ENCODE data around the gene SLC22A23. TPM values are rescaled to one million over a fixed set of nuclear protein-coding genes. Genes with fewer than 3 reads are reported as not detected.
A peak's percentile ranks its signal among the peaks of the same experiment; 100 is the strongest.

Gene SLC22A23
- 1 to 10 TPM; 1.3 to 1.4 TPM for total RNA-seq

- H3K9me3 Mint-ChIP-seq, result no peaks in the 10 kb centered on the region
- H3K27ac Mint-ChIP-seq, result no peak within 1 kb of the TSS
- H3K4me1 Mint-ChIP-seq (ENCODE audit: low read depth), result peaks cover 9% of the 10 kb centered on the region
- intact Hi-C loops (cut with micrococcal nuclease), result loop anchor here (1.0 to 10.0 kb wide), 8 partner anchors 140 to 680 kb away; partner anchors contain the start of genes NQO2 and RIPK1
- peak within 1 kb of the TSS; percentile 74 for H3K4me3 Mint-ChIP-seq
- peak; percentile 76 for DNase-seq
- no peaks in the 10 kb centered on the region for H3K36me3 Mint-ChIP-seq (ENCODE audit: low read depth)
- CTCF ChIA-PET, result interaction anchor here (1.4 kb wide), 1 partner anchor 8 kb away, joined by 7 read pairs; no protein-coding TSS in a partner anchor
- H3K27me3 Mint-ChIP-seq (ENCODE audit: low read depth), result peaks cover 8% of the 10 kb centered on the region
These were observed at the start of gene SLC22A23 for GRCh38 chr6:3456898-3457709. SLC22A23 (minus strand) TSS chr6:3457050; CDS start chr6:3456559, 491 bp downstream.

GRCh38 chr6:3506200-3506599 lies 49.4 kb upstream of the SLC22A23 start:
- Mint-ChIP-seq H3K27ac (no peak overlapping the region), H3K27me3 (ENCODE audit: low read depth) (no peaks in the 10 kb centered on the region), H3K9me3 (no peaks in the 10 kb centered on the region), H3K36me3 (ENCODE audit: low read depth) (no peaks in the 10 kb centered on the region), H3K4me3 (no peak overlapping the region), H3K4me1 (ENCODE audit: low read depth) (no peaks in the 10 kb centered on the region)
- intact Hi-C loops (cut with micrococcal nuclease), result no loop called here
- CTCF ChIA-PET, result interaction anchor here (2.3 kb wide), 1 partner anchor 95 kb away, joined by 9 read pairs; no protein-coding TSS in a partner anchor
- DNase-seq, result no peak

- H3K36me3 Mint-ChIP-seq (ENCODE audit: low read depth), result no peaks in the 10 kb centered on the region
- H3K4me3 Mint-ChIP-seq, result no peak overlapping the region
- no peaks in the 10 kb centered on the region for H3K27me3 Mint-ChIP-seq (ENCODE audit: low read depth)
- DNase-seq, result no peak
- H3K27ac Mint-ChIP-seq, result no peak overlapping the region
- no peaks in the 10 kb centered on the region for H3K9me3 Mint-ChIP-seq
- intact Hi-C loops (cut with micrococcal nuclease), result no loop called here
- no peaks in the 10 kb centered on the region for H3K4me1 Mint-ChIP-seq (ENCODE audit: low read depth)
- CTCF ChIA-PET, result interaction anchor here (2.3 kb wide), 1 partner anchor 94 kb away, joined by 9 read pairs; no protein-coding TSS in a partner anchor
These were observed 48.3 kb upstream of the SLC22A23 start for GRCh38 chr6:3504938-3505805.

GRCh38 chr6:3504354-3504753 lies 47.5 kb upstream of the SLC22A23 start:
- no peak overlapping the region for H3K27ac Mint-ChIP-seq
- H3K36me3 Mint-ChIP-seq (ENCODE audit: low read depth), result no peaks in the 10 kb centered on the region
- intact Hi-C loops (cut with micrococcal nuclease), result no loop called here
- no peak overlapping the region for H3K4me3 Mint-ChIP-seq
- no peaks in the 10 kb centered on the region for H3K27me3 Mint-ChIP-seq (ENCODE audit: low read depth)
- CTCF ChIA-PET, result interaction anchor here (0.7 to 2.3 kb wide), 2 partner anchors 93 to 256 kb away, joined by 4 to 9 read pairs; no protein-coding TSS in a partner anchor
- no peaks in the 10 kb centered on the region for H3K9me3 Mint-ChIP-seq
- H3K4me1 Mint-ChIP-seq (ENCODE audit: low read depth), result no peaks in the 10 kb centered on the region
- no peak for DNase-seq

- intact Hi-C loops (cut with micrococcal nuclease), result no loop called here
- Mint-ChIP-seq H3K9me3 (no peaks in the 10 kb centered on the region), H3K36me3 (ENCODE audit: low read depth) (no peaks in the 10 kb centered on the region), H3K4me3 (no peak overlapping the region), H3K4me1 (ENCODE audit: low read depth) (no peaks in the 10 kb centered on the region), H3K27ac (no peak overlapping the region), H3K27me3 (ENCODE audit: low read depth) (no peaks in the 10 kb centered on the region)
- CTCF ChIA-PET, result no interaction called here
- DNase-seq, result no peak
These were observed 45.1 kb upstream of the SLC22A23 start for GRCh38 chr6:3501826-3502500.

- Mint-ChIP-seq H3K9me3 (no peaks in the 10 kb centered on the region), H3K4me3 (no peak overlapping the region), H3K36me3 (ENCODE audit: low read depth) (no peaks in the 10 kb centered on the region), H3K27ac (no peak overlapping the region), H3K4me1 (ENCODE audit: low read depth) (no peaks in the 10 kb centered on the region), H3K27me3 (ENCODE audit: low read depth) (peaks cover 2% of the 10 kb centered on the region)
- intact Hi-C loops (cut with micrococcal nuclease), result no loop called here
- DNase-seq, result no peak
- CTCF ChIA-PET, result no interaction called here
These were observed 43.6 kb upstream of the SLC22A23 start for GRCh38 chr6:3500262-3501014.

GRCh38 chr6:3499603-3500002 lies 42.8 kb upstream of the SLC22A23 start:
- H3K9me3 Mint-ChIP-seq, result no peaks in the 10 kb centered on the region
- no peak for DNase-seq
- intact Hi-C loops (cut with micrococcal nuclease), result no loop called here
- H3K4me3 Mint-ChIP-seq, result no peak overlapping the region
- peaks cover 5% of the 10 kb centered on the region for H3K27me3 Mint-ChIP-seq (ENCODE audit: low read depth)
- H3K4me1 Mint-ChIP-seq (ENCODE audit: low read depth), result no peaks in the 10 kb centered on the region
- H3K36me3 Mint-ChIP-seq (ENCODE audit: low read depth), result no peaks in the 10 kb centered on the region
- CTCF ChIA-PET, result no interaction called here
- no peak overlapping the region for H3K27ac Mint-ChIP-seq

GRCh38 chr6:3496395-3496794 lies 39.5 kb upstream of the SLC22A23 start:
- CTCF ChIA-PET, result interaction anchor here (0.9 kb wide), 1 partner anchor 86 kb away, joined by 3 read pairs; no protein-coding TSS in a partner anchor

GRCh38 chr6:3494391-3495100 lies 37.7 kb upstream of the SLC22A23 start:
- Mint-ChIP-seq H3K27ac (no peak overlapping the region), H3K27me3 (ENCODE audit: low read depth) (peaks cover 14% of the 10 kb centered on the region), H3K36me3 (ENCODE audit: low read depth) (no peaks in the 10 kb centered on the region), H3K4me3 (no peak overlapping the region), H3K4me1 (ENCODE audit: low read depth) (no peaks in the 10 kb centered on the region), H3K9me3 (no peaks in the 10 kb centered on the region)
- intact Hi-C loops (cut with micrococcal nuclease), result no loop called here
- DNase-seq, result no peak
- CTCF ChIA-PET, result no interaction called here

More at GRCh38 chr6:3496395-3496794, 39.5 kb upstream of the SLC22A23 start:
- no peak overlapping the region for H3K27ac Mint-ChIP-seq
- intact Hi-C loops (cut with micrococcal nuclease), result no loop called here
- H3K27me3 Mint-ChIP-seq (ENCODE audit: low read depth), result peaks cover 11% of the 10 kb centered on the region
- no peaks in the 10 kb centered on the region for H3K4me1 Mint-ChIP-seq (ENCODE audit: low read depth)
- no peaks in the 10 kb centered on the region for H3K36me3 Mint-ChIP-seq (ENCODE audit: low read depth)
- no peak for DNase-seq
- no peak overlapping the region for H3K4me3 Mint-ChIP-seq
- H3K9me3 Mint-ChIP-seq, result no peaks in the 10 kb centered on the region

GRCh38 chr6:3490625-3490980 lies 33.8 kb upstream of the SLC22A23 start:
- Mint-ChIP-seq H3K27ac (no peak overlapping the region), H3K9me3 (no peaks in the 10 kb centered on the region), H3K4me3 (no peak overlapping the region), H3K27me3 (ENCODE audit: low read depth) (peaks cover 12% of the 10 kb centered on the region), H3K4me1 (ENCODE audit: low read depth) (no peaks in the 10 kb centered on the region), H3K36me3 (ENCODE audit: low read depth) (no peaks in the 10 kb centered on the region)
- no peak for DNase-seq
- intact Hi-C loops (cut with micrococcal nuclease), result no loop called here
- CTCF ChIA-PET, result no interaction called here

GRCh38 chr6:3489961-3490624 lies 33.2 kb upstream of the SLC22A23 start:
- intact Hi-C loops (cut with micrococcal nuclease), result no loop called here
- no peaks in the 10 kb centered on the region for H3K9me3 Mint-ChIP-seq
- no peaks in the 10 kb centered on the region for H3K4me1 Mint-ChIP-seq (ENCODE audit: low read depth)
- no peak for DNase-seq
- H3K4me3 Mint-ChIP-seq, result no peak overlapping the region
- no peaks in the 10 kb centered on the region for H3K36me3 Mint-ChIP-seq (ENCODE audit: low read depth)
- no peak overlapping the region for H3K27ac Mint-ChIP-seq
- CTCF ChIA-PET, result no interaction called here
- peaks cover 12% of the 10 kb centered on the region for H3K27me3 Mint-ChIP-seq (ENCODE audit: low read depth)
